GM12878 (cell line): ENCODE data around the gene PVALEF.

Experiments
- CTCF ChIP-seq, 3 experiments: IDR thresholded peaks in 2 of 3; conservative IDR thresholded peaks in 1 of 3; 2 replicates each; pipeline ENCODE4 v1.5.1; 2011; ENCODE audit warnings: low read depth in 3 of 3, low read length in 3 of 3, mild to moderate bottlenecking in 3 of 3, control low read depth in 2 of 3, moderate library complexity in 2 of 3, inconsistent platforms in 1 of 3, mixed read lengths in 1 of 3; ENCODE audit not compliant: control insufficient read depth in 2 of 3, insufficient read depth in 1 of 3; ENCODE audit errors: extremely low read depth in 1 of 3
- E2F8 ChIP-seq: fragments of 450-650 bp; IDR thresholded peaks from 2 replicates; pipeline ENCODE4 v1.6.1; 2018; ENCODE audit warnings: mild to moderate bottlenecking, low read depth, moderate library complexity; ENCODE audit not compliant: partially characterized antibody
- MAX ChIP-seq: IDR thresholded peaks from 2 replicates; pipeline ENCODE4 v1.6.1; 2012; ENCODE audit warnings: low read depth, low read length, improper control_type of control experiment
- POLR2AphosphoS2 ChIP-seq: IDR thresholded peaks from 2 replicates; pipeline ENCODE4 v1.6.1; 2011; ENCODE audit warnings: low read depth, mild to moderate bottlenecking, low read length, improper control_type of control experiment, moderate library complexity
- POLR2AphosphoS5 ChIP-seq: IDR thresholded peaks from 2 replicates; pipeline ENCODE4 v1.6.1; 2011; ENCODE audit warnings: mild to moderate bottlenecking, low read length, inconsistent platforms
- SIN3A ChIP-seq: IDR thresholded peaks from 2 replicates; pipeline ENCODE4 v1.6.1; 2012; ENCODE audit warnings: low read depth, low read length, improper control_type of control experiment
- TAF1 ChIP-seq: IDR thresholded peaks from 2 replicates; pipeline ENCODE4 v1.6.1; 2011; ENCODE audit warnings: mild to moderate bottlenecking, low read depth, low read length, borderline replicate concordance

- TF ChIP-seq POLR2AphosphoS2 (no peak), CTCF (IDR thresholded peaks at IDR 0.05 in 2 of 3, conservative IDR thresholded peaks at IDR 0.05 in 1 of 3; ENCODE audit: control insufficient read depth in 2 of 3, extremely low read depth in 1 of 3, insufficient read depth in 1 of 3, low read depth in 3 of 3, low read length in 3 of 3) (no peak), SIN3A (no peak), MAX (no peak), TAF1 (no peak), POLR2AphosphoS5 (no peak), E2F8 (no peak)
Measured at GRCh38 chr17:81191646-81192045, 26.3 kb downstream of the PVALEF start.
